H9 (cell line): ENCODE data around the gene GRM5. TPM values are rescaled to one million over a fixed set of nuclear protein-coding genes. Genes with fewer than 3 reads are reported as not detected.

Experiments used
- DNase-seq: peaks from one replicate; pipeline ENCODE4 v3.0.0-alpha.2; 2017
- H2AFZ ChIP-seq: one replicate; pipeline ENCODE4 v1.6.1; 2013; ENCODE audit warnings: mild to moderate bottlenecking, low read length, control low read depth, moderate library complexity
- H2AK5ac ChIP-seq: 2 replicates; pipeline ENCODE4 v1.6.1; 2013; ENCODE audit warnings: low read length, control low read depth, mixed read lengths; ENCODE audit not compliant: insufficient read length
- H2BK120ac ChIP-seq: one replicate; pipeline ENCODE4 v1.6.1; 2013; ENCODE audit warnings: low read depth, mild to moderate bottlenecking, low read length, control low read depth, inconsistent platforms; ENCODE audit not compliant: poor library complexity, severe bottlenecking
- H2BK12ac ChIP-seq: 2 replicates; pipeline ENCODE4 v1.6.1; 2013; ENCODE audit warnings: low read length, control low read depth, mixed read lengths, low read depth; ENCODE audit not compliant: insufficient read length
- H2BK15ac ChIP-seq: 2 replicates; pipeline ENCODE4 v1.6.1; 2013; ENCODE audit warnings: low read depth, low read length, control low read depth
- H2BK20ac ChIP-seq: one replicate; pipeline ENCODE4 v1.6.1; 2013; ENCODE audit warnings: low read depth, mild to moderate bottlenecking, low read length, control low read depth, inconsistent platforms; ENCODE audit not compliant: poor library complexity, severe bottlenecking
- H2BK5ac ChIP-seq: 2 replicates; pipeline ENCODE4 v1.6.1; 2013; ENCODE audit warnings: low read length, control low read depth, mixed read lengths; ENCODE audit not compliant: insufficient read length
- H3K14ac ChIP-seq: 2 replicates; pipeline ENCODE4 v1.6.1; 2013; ENCODE audit warnings: low read length, control low read depth; ENCODE audit not compliant: insufficient read depth
- H3K18ac ChIP-seq: 2 replicates; pipeline ENCODE4 v1.6.1; 2013; ENCODE audit warnings: low read depth, mild to moderate bottlenecking, mixed read lengths, low read length, control low read depth; ENCODE audit not compliant: insufficient read length
- H3K23ac ChIP-seq: 2 replicates; pipeline ENCODE4 v1.6.1; 2013; ENCODE audit warnings: low read length, control low read depth, mixed read lengths, low read depth; ENCODE audit not compliant: insufficient read length
- H3K23me2 ChIP-seq: 2 replicates; pipeline ENCODE4 v1.6.1; 2013; ENCODE audit warnings: low read depth, mild to moderate bottlenecking, mixed read lengths, low read length, control low read depth; ENCODE audit not compliant: insufficient read length, poor library complexity, severe bottlenecking
- H3K27ac ChIP-seq: 2 replicates; pipeline ENCODE4 v1.5.1; 2013; ENCODE audit warnings: low read length, control low read depth, mixed read lengths, low read depth; ENCODE audit not compliant: insufficient read length
- H3K27me3 ChIP-seq: 2 replicates; pipeline ENCODE4 v1.6.1; 2013; ENCODE audit warnings: low read length, control low read depth, inconsistent platforms; ENCODE audit not compliant: insufficient read depth
- H3K4ac ChIP-seq: 2 replicates; pipeline ENCODE4 v1.6.1; 2013; ENCODE audit warnings: low read depth, mild to moderate bottlenecking, control low read depth, inconsistent platforms, low read length, moderate library complexity
- H3K4me1 ChIP-seq: 2 replicates; pipeline ENCODE4 v1.6.1; 2013; ENCODE audit warnings: low read length, control low read depth, inconsistent platforms; ENCODE audit not compliant: insufficient read depth
- H3K4me2 ChIP-seq: 2 replicates; pipeline ENCODE4 v1.6.1; 2013; ENCODE audit warnings: low read length, control low read depth, mixed read lengths; ENCODE audit not compliant: insufficient read length, insufficient read depth
- H3K56ac ChIP-seq: 2 replicates; pipeline ENCODE4 v1.6.1; 2013; ENCODE audit warnings: low read depth, mild to moderate bottlenecking, mixed read lengths, low read length, control low read depth; ENCODE audit not compliant: insufficient read length
- H3K79me1 ChIP-seq: 2 replicates; pipeline ENCODE4 v1.6.1; 2013; ENCODE audit warnings: low read depth, mild to moderate bottlenecking, moderate library complexity, low read length, control low read depth, inconsistent platforms; ENCODE audit not compliant: insufficient read depth, poor library complexity, severe bottlenecking
- H3K79me2 ChIP-seq: 2 replicates; pipeline ENCODE4 v1.6.1; 2013; ENCODE audit warnings: low read length, control low read depth, inconsistent platforms; ENCODE audit not compliant: insufficient read depth
- H3K9ac ChIP-seq: 2 replicates; pipeline ENCODE4 v1.6.1; 2013; ENCODE audit warnings: low read length, control low read depth, mixed read lengths; ENCODE audit not compliant: insufficient read length; ENCODE audit errors: extremely low read depth
- H3K9me3 ChIP-seq: one replicate; pipeline ENCODE4 v1.6.1; 2013; ENCODE audit warnings: low read depth, low read length, inconsistent platforms; ENCODE audit not compliant: control insufficient read depth
- H3T11ph ChIP-seq: one replicate; pipeline ENCODE4 v1.6.1; 2013; ENCODE audit warnings: mild to moderate bottlenecking, low read length, control low read depth, inconsistent platforms
- H4K20me1 ChIP-seq: one replicate; pipeline ENCODE4 v1.6.1; 2013; ENCODE audit not compliant: control insufficient read depth, insufficient read length, insufficient read depth
- H4K5ac ChIP-seq: 2 replicates; pipeline ENCODE4 v1.6.1; 2013; ENCODE audit warnings: low read depth, mild to moderate bottlenecking, mixed read lengths, low read length, control low read depth; ENCODE audit not compliant: insufficient read length
- H4K8ac ChIP-seq: replicated peaks from 2 replicates; pipeline ENCODE4 v1.6.1; 2013; ENCODE audit warnings: low read length, control low read depth, mixed read lengths, low read depth; ENCODE audit not compliant: insufficient read length
- H4K91ac ChIP-seq: 2 replicates; pipeline ENCODE4 v1.6.1; 2013; ENCODE audit warnings: low read depth, mild to moderate bottlenecking, moderate library complexity, mixed read lengths, low read length, control low read depth; ENCODE audit not compliant: insufficient read length
- H3K27ac Mint-ChIP-seq, 3 experiments: 2 replicates in 2 of 3; 3 replicates in 1 of 3; pipeline ENCODE4 v1.8.0; 2020 to 2021; ENCODE audit warnings: mixed read lengths in 3 of 3, mild to moderate bottlenecking in 1 of 3, moderate library complexity in 1 of 3
- H3K27me3 Mint-ChIP-seq: 2 replicates; pipeline ENCODE4 v1.8.0; 2021; ENCODE audit warnings: low read depth, mild to moderate bottlenecking, moderate library complexity, mixed read lengths
- H3K36me3 Mint-ChIP-seq, 3 experiments: 2 replicates in 2 of 3; 3 replicates in 1 of 3; pipeline ENCODE4 v1.8.0; 2020 to 2021; ENCODE audit warnings: low read depth in 3 of 3, mixed read lengths in 3 of 3; ENCODE audit not compliant: insufficient read depth in 1 of 3
- H3K4me1 Mint-ChIP-seq, 2 experiments: 2 replicates each; pipeline ENCODE4 v1.8.0; 2020; ENCODE audit warnings: mixed read lengths in 2 of 2
- H3K4me3 Mint-ChIP-seq, 2 experiments: 2 replicates in 1 of 2; 3 replicates in 1 of 2; pipeline ENCODE4 v1.8.0; 2020 to 2021; ENCODE audit warnings: mild to moderate bottlenecking in 2 of 2, mixed read lengths in 2 of 2, moderate library complexity in 1 of 2
- H3K9me3 Mint-ChIP-seq, 2 experiments: 2 replicates in 1 of 2; 3 replicates in 1 of 2; pipeline ENCODE4 v1.8.0; 2020; ENCODE audit warnings: mild to moderate bottlenecking in 2 of 2, mixed read lengths in 2 of 2, moderate library complexity in 1 of 2
- WGBS: extraction: QIAGEN DNeasy Blood & Tissue Kit; methylation state at CpG from one replicate; pipeline ENCODE4 v1.1.7; 2013; ENCODE audit warnings: missing lambda C conversion rate, low lambda C conversion rate, mixed read lengths; ENCODE audit not compliant: insufficient read length; ENCODE audit errors: extremely low coverage; 5-methylcytosine and 5-hydroxymethylcytosine counted together
- total RNA-seq: library from RNA; stranded (reverse); gene quantifications from 2 replicates; pipeline ENCODE4 v1.2.1, GENCODE V29; 2021
- TF ChIP-seq, protein P1 (sequence below): fragments of 200-600 bp; sonication (generic); conservative IDR thresholded peaks from 3 replicates; pipeline ENCODE4 v1.8.0; 2021; ENCODE audit warnings: antibody characterized with exemption, mild to moderate bottlenecking

GRM5 gene
- total RNA-seq, 1 experiment from 2014 or later = not detected

DNA sequence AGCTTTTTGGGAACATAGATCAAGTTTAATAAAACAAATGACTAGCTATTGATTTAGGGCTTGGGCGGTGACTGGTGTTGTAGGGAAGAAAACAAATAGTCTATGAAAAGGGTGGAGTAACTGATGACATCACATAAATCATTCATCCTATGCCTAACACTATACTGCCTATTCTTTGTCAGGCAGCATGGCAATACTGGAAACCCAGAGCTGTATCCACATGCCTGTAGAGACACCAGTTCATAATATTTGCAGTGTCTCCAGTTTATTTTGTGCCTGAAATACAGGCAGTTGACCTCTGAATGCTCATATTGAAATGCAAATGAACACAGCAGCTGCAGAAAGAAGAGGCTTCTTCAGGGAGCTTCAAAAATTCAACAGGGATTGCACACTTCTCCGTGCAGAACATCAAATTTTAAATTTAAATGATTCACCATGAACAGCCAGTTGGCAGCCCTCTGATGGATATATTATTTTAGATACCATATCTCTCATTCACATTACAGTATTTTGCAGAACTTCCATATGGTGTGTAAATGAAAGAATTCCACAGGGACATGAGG is 445.1 kb downstream of the GRM5 start:
- Histone ChIP-seq H4K5ac (no peak overlapping the region), H3K4me1 (no peaks in the 10 kb centered on the region; the same call in 1 of the 2 replicates), H4K8ac (no peak overlapping the region), H3K27ac (no peak overlapping the region), H3K79me1 (no peaks in the 10 kb centered on the region), H3K56ac (no peak overlapping the region), H3K23me2 (no peaks in the 10 kb centered on the region), H3K9me3 (no peaks in the 10 kb centered on the region), H2BK15ac (no peak overlapping the region), H4K20me1 (no peaks in the 10 kb centered on the region), H2BK5ac (no peak overlapping the region), H2BK20ac (no peak overlapping the region), H3K18ac (no peak overlapping the region), H3K27me3 (no peaks in the 10 kb centered on the region), H3K4ac (no peak overlapping the region), H3K14ac (no peak overlapping the region), H2AK5ac (no peak overlapping the region), H3T11ph (no peak overlapping the region), H3K4me2 (no peak overlapping the region), H2BK12ac (no peak overlapping the region), H3K79me2 (no peaks in the 10 kb centered on the region), H4K91ac (no peak overlapping the region), H3K23ac (no peak overlapping the region), H2AFZ (no peak overlapping the region), H3K9ac (no peak overlapping the region), H2BK120ac (no peak overlapping the region)
- Mint-ChIP-seq H3K9me3 (no peaks in the 10 kb centered on the region), H3K27ac (peak overlapping the region; percentile 4 to 9 (median 6); a peak in 4 of 7 replicates), H3K4me3 (no peak overlapping the region), H3K4me1 (peaks cover 15% of the 10 kb centered on the region in 2 experiments), H3K27me3 (no peaks in the 10 kb centered on the region), H3K36me3 (no peaks in the 10 kb centered on the region)
- TF ChIP-seq, protein P1, sequence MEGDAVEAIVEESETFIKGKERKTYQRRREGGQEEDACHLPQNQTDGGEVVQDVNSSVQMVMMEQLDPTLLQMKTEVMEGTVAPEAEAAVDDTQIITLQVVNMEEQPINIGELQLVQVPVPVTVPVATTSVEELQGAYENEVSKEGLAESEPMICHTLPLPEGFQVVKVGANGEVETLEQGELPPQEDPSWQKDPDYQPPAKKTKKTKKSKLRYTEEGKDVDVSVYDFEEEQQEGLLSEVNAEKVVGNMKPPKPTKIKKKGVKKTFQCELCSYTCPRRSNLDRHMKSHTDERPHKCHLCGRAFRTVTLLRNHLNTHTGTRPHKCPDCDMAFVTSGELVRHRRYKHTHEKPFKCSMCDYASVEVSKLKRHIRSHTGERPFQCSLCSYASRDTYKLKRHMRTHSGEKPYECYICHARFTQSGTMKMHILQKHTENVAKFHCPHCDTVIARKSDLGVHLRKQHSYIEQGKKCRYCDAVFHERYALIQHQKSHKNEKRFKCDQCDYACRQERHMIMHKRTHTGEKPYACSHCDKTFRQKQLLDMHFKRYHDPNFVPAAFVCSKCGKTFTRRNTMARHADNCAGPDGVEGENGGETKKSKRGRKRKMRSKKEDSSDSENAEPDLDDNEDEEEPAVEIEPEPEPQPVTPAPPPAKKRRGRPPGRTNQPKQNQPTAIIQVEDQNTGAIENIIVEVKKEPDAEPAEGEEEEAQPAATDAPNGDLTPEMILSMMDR = no peak
- WGBS = no CpG with 5 or more reads among the region's 2 CpGs
- no peak for DNase-seq
